Measurements from ENCODE around the gene CFDP1. TPM values are rescaled to one million over a fixed set of nuclear protein-coding genes. Genes with fewer than 3 reads are reported as not detected.

Gene CFDP1
- total RNA-seq, 3 donors from 2014 or later (not counting 1 experiment from before 2014, with no cell fraction given), result 32.2 to 38.8 (median 32.3) TPM

GRCh38 chr16:75317101-75317522 is 116.2 kb downstream of the CFDP1 start:
- Mint-ChIP-seq H3K36me3 (peaks cover 21% of the 10 kb centered on the region), H3K27me3 (ENCODE audit: low read depth in 2 of 2) (peaks cover 47 to 73% of the 10 kb centered on the region in 2 donors), H3K9me3 (no peaks in the 10 kb centered on the region), H3K4me1 (peaks cover 23 to 27% of the 10 kb centered on the region in 2 donors), H3K4me3 (no peak overlapping the region), H3K27ac (no peak overlapping the region)
- ATAC-seq (no peak), DNase-seq (no peak)
- intact Hi-C loops (cut with micrococcal nuclease), result loop anchor here (10.0 kb wide), 1 partner anchor 58 kb away; no protein-coding TSS in a partner anchor
- no peak for TF ChIP-seq CTCF (IDR thresholded peaks at IDR 0.05)
- Histone ChIP-seq H3K4me1 (ENCODE audit: control insufficient read depth, insufficient read depth, low read length) (peaks cover 20% of the 10 kb centered on the region), H3K9me3 (ENCODE audit: control insufficient read depth, insufficient read depth, low read length) (no peaks in the 10 kb centered on the region), H3K36me3 (ENCODE audit: control insufficient read depth, insufficient read depth, low read length) (no peaks in the 10 kb centered on the region), H3K4me3 (ENCODE audit: low read length) (no peak overlapping the region), H3K27ac (ENCODE audit: low read length) (no peak overlapping the region), H3K27me3 (ENCODE audit: control insufficient read depth, insufficient read depth, low read length) (peaks cover 29% of the 10 kb centered on the region)
- WGBS (ENCODE audit: insufficient coverage), result 91% methylated on average over 7 of the region's 7 CpGs

GRCh38 chr16:75315539-75316306 is 117.6 kb downstream of the CFDP1 start:
- Mint-ChIP-seq H3K36me3 (peaks cover 22% of the 10 kb centered on the region), H3K4me3 (no peak overlapping the region), H3K27ac (no peak overlapping the region), H3K27me3 (ENCODE audit: low read depth in 2 of 2) (peaks cover 43 to 74% of the 10 kb centered on the region in 2 donors), H3K9me3 (no peaks in the 10 kb centered on the region), H3K4me1 (peaks cover 17 to 18% of the 10 kb centered on the region in 2 donors)
- 100% methylated on average over 2 of the region's 6 CpGs for WGBS (ENCODE audit: insufficient coverage)
- H3K27ac ChIP-seq (ENCODE audit: low read length), result no peak overlapping the region
- no peak for ATAC-seq
- intact Hi-C loops (cut with micrococcal nuclease), result loop anchor here (10.0 kb wide), 1 partner anchor 59 kb away; no protein-coding TSS in a partner anchor
- no peaks in the 10 kb centered on the region for H3K36me3 ChIP-seq (ENCODE audit: control insufficient read depth, insufficient read depth, low read length)
- DNase-seq, result no peak
- H3K9me3 ChIP-seq (ENCODE audit: control insufficient read depth, insufficient read depth, low read length), result no peaks in the 10 kb centered on the region
- TF ChIP-seq CTCF (IDR thresholded peaks at IDR 0.05), result no peak
- H3K27me3 ChIP-seq (ENCODE audit: control insufficient read depth, insufficient read depth, low read length), result peaks cover 22% of the 10 kb centered on the region
- H3K4me1 ChIP-seq (ENCODE audit: control insufficient read depth, insufficient read depth, low read length), result peaks cover 16% of the 10 kb centered on the region
- H3K4me3 ChIP-seq (ENCODE audit: low read length), result no peak overlapping the region

- H3K4me1 Mint-ChIP-seq, result no peaks in the 10 kb centered on the region
Measured at GRCh38 chr16:75312875-75313274, 120.4 kb downstream of the CFDP1 start.

More at GRCh38 chr16:75312875-75313274, 120.4 kb downstream of the CFDP1 start:
- no peak overlapping the region for H3K4me3 Mint-ChIP-seq
- peaks cover 11% of the 10 kb centered on the region for H3K27me3 ChIP-seq (ENCODE audit: control insufficient read depth, insufficient read depth, low read length)
- whole genome bisulfite sequencing (ENCODE audit: insufficient coverage), result 98% methylated on average over 4 of the region's 4 CpGs
- no peak overlapping the region for H3K27ac Mint-ChIP-seq
- no peak for TF ChIP-seq CTCF (IDR thresholded peaks at IDR 0.05)
- ATAC-seq (no peak), DNase-seq (no peak)
- H3K27ac ChIP-seq (ENCODE audit: low read length), result no peak overlapping the region
- no peak overlapping the region for H3K4me3 ChIP-seq (ENCODE audit: low read length)
- H3K9me3 ChIP-seq (ENCODE audit: control insufficient read depth, insufficient read depth, low read length), result no peaks in the 10 kb centered on the region
- no peaks in the 10 kb centered on the region for H3K36me3 ChIP-seq (ENCODE audit: control insufficient read depth, insufficient read depth, low read length)
- no peaks in the 10 kb centered on the region for H3K9me3 Mint-ChIP-seq
- no peaks in the 10 kb centered on the region for H3K4me1 ChIP-seq (ENCODE audit: control insufficient read depth, insufficient read depth, low read length)
- H3K27me3 Mint-ChIP-seq (ENCODE audit: low read depth in 2 of 2), result peaks cover 43 to 73% of the 10 kb centered on the region in 2 donors
- peaks cover 38% of the 10 kb centered on the region for H3K36me3 Mint-ChIP-seq
- intact Hi-C loops (cut with micrococcal nuclease), result loop anchor here (10.0 kb wide), 1 partner anchor 62 kb away; no protein-coding TSS in a partner anchor
